GM18519 (cell line): Measurements from ENCODE around the gene NAE1.

ENCODE experiments used
- ATAC-seq: cut with Tn5 transposase; IDR thresholded peaks from one replicate; pipeline ENCODE4 v1.9.1; 2021; ENCODE audit warnings: mild to moderate bottlenecking, moderate library complexity; ENCODE audit not compliant: unreplicated experiment, low FRiP score

NAE1 gene

GRCh38 chr16:66850115-66850815 lies 19.5 kb upstream of the NAE1 start:
- ATAC-seq, result no peak

- ATAC-seq, result no peak
Observed at GRCh38 chr16:66849549-66849948, 18.8 kb upstream of the NAE1 start.

- ATAC-seq, result no peak
Observed at GRCh38 chr16:66849021-66849420, 18.2 kb upstream of the NAE1 start.

- ATAC-seq, result no peak
Observed at GRCh38 chr16:66848172-66848571, 17.4 kb upstream of the NAE1 start.

- ATAC-seq, result no peak
Observed at GRCh38 chr16:66847533-66848067, 16.8 kb upstream of the NAE1 start.

- no peak for ATAC-seq
Observed at GRCh38 chr16:66846831-66847230, 16.1 kb upstream of the NAE1 start.

- no peak for ATAC-seq
Observed at GRCh38 chr16:66846266-66846665, 15.5 kb upstream of the NAE1 start.

- ATAC-seq, result no peak
Observed at GRCh38 chr16:66845791-66846221, 15.0 kb upstream of the NAE1 start.

GRCh38 chr16:66845080-66845410 lies 14.3 kb upstream of the NAE1 start:
- ATAC-seq, result no peak

- ATAC-seq, result no peak
Observed at GRCh38 chr16:66844342-66845079, 13.7 kb upstream of the NAE1 start, which contains the start of gene CA7. CA7 (plus strand) TSS chr16:66844414; CDS start chr16:66844488, 74 bp downstream.

GRCh38 chr16:66844009-66844341 lies 13.2 kb upstream of the NAE1 start:
- ATAC-seq, result no peak

GRCh38 chr16:66843191-66843590 lies 12.4 kb upstream of the NAE1 start:
- no peak for ATAC-seq

GRCh38 chr16:66842765-66843164 lies 12.0 kb upstream of the NAE1 start:
- ATAC-seq, result no peak

- no peak for ATAC-seq
Observed at GRCh38 chr16:66841366-66841765, 10.6 kb upstream of the NAE1 start.

- no peak for ATAC-seq
Observed at GRCh38 chr16:66840883-66841282, 10.1 kb upstream of the NAE1 start.

- ATAC-seq, result no peak
Observed at GRCh38 chr16:66834746-66835145, 4.0 kb upstream of the NAE1 start.

GRCh38 chr16:66832661-66833305 lies 2.0 kb upstream of the NAE1 start:
- no peak for ATAC-seq

GRCh38 chr16:66832190-66832589 lies 1.4 kb upstream of the NAE1 start:
- no peak for ATAC-seq

GRCh38 chr16:66824006-66824405 lies 6.8 kb downstream of the NAE1 start:
- ATAC-seq, result no peak

GRCh38 chr16:66814734-66815133 lies 16.0 kb downstream of the NAE1 start:
- ATAC-seq, result no peak

- ATAC-seq, result no peak
Observed at GRCh38 chr16:66811043-66811442, 19.7 kb downstream of the NAE1 start.
